ENCODE data around the gene FYB1.
"Not testable (repeated sequence)": the region's sequence is repeated elsewhere in the genome, so short reads cannot be mapped to it uniquely, and the experiment has no call there.

The FYB1 gene, protein sequence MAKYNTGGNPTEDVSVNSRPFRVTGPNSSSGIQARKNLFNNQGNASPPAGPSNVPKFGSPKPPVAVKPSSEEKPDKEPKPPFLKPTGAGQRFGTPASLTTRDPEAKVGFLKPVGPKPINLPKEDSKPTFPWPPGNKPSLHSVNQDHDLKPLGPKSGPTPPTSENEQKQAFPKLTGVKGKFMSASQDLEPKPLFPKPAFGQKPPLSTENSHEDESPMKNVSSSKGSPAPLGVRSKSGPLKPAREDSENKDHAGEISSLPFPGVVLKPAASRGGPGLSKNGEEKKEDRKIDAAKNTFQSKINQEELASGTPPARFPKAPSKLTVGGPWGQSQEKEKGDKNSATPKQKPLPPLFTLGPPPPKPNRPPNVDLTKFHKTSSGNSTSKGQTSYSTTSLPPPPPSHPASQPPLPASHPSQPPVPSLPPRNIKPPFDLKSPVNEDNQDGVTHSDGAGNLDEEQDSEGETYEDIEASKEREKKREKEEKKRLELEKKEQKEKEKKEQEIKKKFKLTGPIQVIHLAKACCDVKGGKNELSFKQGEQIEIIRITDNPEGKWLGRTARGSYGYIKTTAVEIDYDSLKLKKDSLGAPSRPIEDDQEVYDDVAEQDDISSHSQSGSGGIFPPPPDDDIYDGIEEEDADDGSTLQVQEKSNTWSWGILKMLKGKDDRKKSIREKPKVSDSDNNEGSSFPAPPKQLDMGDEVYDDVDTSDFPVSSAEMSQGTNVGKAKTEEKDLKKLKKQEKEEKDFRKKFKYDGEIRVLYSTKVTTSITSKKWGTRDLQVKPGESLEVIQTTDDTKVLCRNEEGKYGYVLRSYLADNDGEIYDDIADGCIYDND

DNA sequence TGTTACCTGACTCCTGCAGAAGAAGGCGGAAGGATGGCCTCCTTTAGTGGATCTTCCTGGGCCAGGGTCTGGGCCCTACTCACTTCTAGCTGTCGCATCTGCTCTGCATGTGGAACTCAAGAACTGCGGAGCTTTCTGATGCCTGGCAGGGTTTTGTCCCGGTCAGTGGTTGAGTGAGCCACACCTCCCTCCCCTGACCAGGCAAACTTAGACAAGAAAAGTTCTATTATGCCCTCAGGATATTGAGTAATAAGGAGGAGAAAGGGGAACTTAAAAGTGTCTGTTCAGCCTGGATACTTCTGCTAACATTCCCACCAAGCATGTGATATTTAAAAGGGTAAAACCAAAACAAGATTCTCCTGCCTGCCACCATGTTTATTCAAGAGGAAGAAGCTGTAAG lies at the start of gene FYB1:
TSS of gene FYB1 (minus strand) at position 127 of the 400 bp plus-strand sequence. CDS start 16,603 bp downstream, outside the sequence.
- DNase-seq (ENCODE audit: low read depth): no peak

DNA sequence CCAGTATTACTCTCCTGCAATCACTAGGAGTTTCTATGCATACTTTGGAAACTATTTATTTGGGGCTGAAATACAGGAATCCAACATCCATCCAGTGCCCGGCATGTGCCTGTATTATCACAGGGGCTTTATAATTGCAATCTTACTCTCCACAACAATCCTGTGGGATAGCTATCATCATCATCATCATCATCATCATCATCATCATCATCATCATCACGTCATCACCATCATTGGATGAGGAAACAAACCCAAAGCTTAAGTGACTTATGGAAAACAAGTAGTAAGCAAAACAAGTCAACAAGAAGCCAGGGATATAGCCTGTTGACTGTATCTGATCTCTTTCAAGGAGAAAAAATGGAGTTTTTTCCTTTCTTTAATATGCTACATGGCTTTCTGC lies 47.8 kb upstream of the FYB1 start:
- DNase-seq (ENCODE audit: low read depth): no peak

DNA sequence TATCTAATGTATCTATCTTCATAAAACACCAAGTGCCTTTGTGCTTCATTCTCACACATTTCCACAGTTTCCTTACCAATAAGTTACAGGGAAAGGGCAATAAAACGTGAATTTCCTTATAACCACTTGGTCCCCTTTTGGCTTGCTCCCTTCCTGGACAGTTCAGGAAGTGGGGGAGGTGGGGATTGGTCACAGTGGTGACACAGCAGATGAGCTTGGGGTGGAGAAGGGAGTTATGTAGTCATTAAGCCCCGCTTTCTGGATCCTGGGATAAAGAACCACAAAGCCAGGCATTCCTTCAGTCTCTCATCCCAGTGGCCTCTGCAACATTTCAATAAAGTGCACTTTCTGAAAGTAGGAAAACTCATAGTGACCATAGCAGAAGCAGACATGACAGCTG lies 47.1 kb upstream of the FYB1 start:
- no peak for DNase-seq (ENCODE audit: low read depth)

DNA sequence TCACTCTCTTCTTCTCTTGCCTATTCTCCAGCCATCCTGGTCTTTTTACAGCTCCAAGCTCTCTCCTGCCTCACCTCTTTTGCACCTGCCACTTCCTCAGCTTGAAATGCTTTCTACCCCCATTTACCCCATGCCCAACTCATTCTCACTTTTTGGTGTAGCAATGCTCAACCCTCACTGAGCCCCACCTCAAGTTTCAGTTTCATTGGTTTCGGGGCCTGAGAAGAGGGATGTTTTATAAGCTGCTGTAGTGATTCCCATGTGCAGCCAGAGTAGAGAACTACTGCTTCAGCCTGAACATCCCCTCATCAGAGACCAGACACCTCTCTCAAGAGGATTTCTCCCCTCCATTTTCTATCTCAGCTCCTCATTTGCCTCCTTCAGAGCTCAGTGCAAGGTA lies 45.2 kb upstream of the FYB1 start:
- DNase-seq (ENCODE audit: low read depth): no peak

DNA sequence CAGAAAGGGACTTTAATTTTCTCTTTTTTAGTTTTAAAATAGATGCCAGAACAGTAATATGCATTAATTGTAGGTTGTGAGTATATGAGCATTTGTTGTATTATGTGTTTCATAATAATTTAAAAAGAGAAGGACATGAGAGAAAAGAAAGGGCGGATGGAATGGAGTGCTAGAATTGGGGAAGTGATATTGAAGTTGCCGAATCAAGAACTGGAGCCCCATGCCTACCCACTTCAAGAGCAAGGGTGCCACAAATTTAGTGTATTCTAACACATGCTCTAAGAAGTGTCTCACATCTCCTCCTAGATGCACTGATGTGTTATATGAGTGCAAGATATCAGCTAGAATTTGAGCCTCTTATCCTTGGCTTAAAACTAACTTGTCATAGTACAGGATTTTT lies 43.6 kb upstream of the FYB1 start:
- DNase-seq (ENCODE audit: low read depth): no peak

DNA sequence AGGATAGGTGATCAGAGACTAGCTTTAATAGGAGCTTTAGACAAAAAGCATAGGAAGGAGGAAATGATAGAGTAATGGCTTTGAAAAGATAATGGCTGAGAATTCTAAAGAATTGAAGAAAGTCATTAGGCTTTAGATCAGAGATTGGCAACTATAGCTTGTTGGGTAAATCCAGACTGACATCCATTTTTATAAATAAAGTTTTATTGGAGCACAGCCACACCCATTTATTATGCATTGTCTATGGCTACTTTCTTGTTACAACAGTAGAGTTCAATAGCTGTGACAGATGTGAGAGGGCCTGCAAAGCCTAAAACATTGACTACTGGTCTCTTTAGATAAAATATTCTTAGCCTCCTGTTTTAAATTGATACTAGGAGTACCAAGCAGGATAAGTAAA lies 40.7 kb upstream of the FYB1 start:
- DNase-seq (ENCODE audit: low read depth): no peak

DNA sequence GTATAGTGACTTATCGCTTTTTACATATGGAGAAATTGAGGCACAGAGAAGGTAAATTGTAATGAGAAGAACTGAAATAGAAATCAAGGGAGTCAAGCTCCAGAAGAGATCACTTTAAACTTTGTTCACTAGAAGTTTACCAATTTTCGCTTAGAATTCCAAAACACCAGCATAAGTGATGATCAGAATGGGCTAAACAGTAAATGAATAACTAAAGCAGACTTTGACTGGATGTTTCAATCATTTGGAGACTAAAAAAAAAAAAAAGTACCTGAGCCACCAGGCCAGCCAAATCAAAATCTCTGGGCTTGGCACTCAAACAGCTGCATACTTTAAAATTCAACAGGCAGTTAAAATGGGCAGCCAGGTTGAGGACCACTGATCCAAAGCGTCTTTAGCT lies 38.2 kb upstream of the FYB1 start:
- no peak for DNase-seq (ENCODE audit: low read depth)

DNA sequence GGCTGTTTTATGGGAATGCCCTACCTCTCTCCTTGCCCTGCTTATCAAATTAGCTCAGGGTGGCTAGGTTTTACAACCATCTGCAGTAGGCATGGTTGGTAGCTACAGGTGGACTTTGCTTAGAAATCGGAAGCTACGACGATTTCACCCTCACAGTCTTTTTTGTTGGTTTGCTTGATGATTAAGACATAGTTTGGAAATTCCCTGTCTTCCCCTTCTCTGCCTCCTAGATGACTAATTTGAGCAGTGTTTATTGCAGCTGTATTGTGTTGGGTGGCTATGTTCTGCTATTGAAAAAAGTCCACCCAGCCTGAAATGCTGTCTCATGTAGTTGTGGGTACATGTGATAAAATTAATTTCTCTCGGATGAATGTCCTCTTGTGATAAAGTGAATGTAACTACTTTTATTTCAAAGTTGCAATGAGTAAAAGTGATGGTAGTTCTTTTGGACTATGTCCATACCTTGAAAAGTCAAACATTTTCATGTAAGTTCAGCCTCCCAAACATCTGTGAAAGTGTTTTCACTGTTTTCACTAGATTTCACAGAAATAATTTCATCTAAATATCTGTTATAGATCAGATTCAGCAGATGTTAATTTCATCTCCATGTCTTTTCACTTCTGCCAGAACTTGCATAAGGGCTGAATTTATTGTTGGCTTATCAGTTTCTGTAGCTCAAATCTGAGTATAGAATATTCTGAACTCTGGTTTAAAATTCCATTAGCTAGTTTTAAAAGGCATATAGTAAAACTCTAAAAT lies 37.3 kb upstream of the FYB1 start:
- DNase-seq (ENCODE audit: low read depth): no peak

DNA sequence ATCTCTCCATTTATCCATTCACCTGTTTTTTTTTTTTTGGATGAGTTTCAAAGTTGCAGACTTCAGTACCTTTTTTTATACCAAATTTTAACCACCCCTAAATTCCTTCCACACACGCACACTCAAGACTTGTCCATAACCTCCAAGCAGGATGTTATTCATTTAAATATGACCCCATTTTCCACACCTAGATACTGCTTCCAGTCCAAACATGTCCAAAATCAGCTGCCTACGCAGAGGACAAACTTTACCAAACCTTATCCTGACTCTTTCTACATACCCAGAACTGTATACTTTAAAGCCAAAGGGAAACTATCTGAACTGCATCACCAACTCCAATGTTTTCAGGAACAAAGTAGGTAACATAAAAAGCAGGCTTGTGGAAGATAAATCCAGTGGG lies 36.0 kb upstream of the FYB1 start:
- no peak for DNase-seq (ENCODE audit: low read depth)

DNA sequence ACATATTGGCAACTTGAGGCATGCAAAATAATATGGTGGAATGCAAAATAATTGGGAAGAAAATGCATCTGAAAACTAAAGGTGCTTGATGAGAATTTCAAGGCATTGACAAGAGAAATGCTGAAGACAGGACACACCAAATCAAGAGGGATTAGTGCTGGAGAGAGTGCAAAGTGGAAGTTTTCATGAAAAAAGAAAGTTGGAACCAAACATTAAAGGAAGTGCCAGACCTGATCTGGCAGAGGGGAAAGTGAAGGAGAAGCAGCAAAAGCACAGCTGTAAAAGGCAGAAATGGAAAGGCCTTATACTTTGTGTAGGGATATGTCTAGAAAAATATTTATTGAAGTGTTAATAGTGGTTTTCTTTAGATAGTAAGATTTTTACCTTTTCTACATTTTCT lies 35.3 kb upstream of the FYB1 start:
- no peak for DNase-seq (ENCODE audit: low read depth)

DNA sequence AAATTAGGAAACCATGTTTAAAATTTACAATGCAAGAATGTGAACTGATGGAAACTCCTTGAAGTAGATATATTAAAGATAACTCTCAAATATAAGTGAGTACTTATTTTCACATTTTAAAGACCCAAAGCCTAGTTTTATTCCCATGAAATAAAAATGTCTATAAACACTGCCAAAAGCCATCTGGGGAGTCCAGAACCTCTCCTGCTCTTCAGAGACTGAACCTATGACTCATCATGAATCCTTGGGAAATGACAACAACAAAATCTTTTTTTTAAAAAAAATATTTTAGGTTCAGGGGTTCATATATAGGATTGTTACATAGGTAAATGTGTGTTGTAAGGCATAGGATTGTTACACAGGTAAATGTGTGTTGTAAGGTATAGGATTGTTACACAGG lies 33.8 kb upstream of the FYB1 start:
- DNase-seq (ENCODE audit: low read depth): no peak

DNA sequence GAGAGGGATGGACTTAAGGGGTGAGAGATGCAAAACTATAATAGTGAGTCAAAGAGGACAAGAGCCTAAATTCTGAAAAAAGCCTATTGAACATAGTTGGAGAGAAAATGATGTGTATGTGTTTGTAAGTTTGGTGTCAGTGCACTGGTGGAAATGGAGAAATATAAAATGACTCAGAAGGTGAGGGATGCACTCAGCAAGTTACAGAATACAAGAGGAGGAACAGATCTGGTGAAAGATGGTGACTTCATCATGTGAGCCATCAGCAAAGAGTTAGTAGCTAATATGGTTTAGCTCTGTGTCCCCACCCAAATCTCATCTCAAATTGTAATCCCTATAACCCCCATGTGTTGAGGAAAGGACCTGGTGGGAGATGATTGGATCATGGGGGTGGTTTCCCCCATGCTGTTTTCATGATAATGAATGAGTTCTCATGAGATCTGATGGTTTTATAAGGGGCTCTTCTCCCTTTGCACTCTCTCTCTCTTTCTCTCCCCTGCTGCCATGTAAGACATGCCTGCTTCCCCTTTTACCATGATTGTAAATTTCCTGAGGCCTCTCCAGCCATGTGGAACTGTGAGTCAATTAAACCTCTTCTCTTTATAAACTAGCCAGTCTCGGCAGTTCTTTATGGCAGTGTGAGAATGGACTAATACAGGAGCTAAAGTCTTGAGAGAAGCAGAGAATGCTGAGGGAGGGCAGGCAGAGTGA lies 30.4 kb upstream of the FYB1 start:
- DNase-seq (ENCODE audit: low read depth): no peak

DNA sequence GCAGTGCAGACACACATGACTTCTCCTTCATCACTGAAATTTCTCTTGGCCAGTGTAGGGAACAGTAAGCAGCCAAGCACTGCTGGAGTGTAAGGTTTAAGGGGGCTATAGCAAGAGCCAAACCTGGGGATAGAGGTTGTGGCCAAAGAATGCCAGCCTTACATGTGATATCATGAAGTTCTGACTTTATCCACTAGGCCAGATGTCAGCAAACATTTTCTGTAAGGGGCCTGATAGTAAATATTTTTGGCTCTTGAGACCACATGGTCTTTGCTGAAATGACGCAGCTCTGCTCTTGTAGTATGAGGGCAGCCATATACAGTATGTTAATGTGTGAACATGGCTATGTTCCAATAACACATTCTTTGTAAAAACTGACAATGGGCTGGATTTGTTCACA lies 29.7 kb upstream of the FYB1 start:
- no peak for DNase-seq (ENCODE audit: low read depth)

DNA sequence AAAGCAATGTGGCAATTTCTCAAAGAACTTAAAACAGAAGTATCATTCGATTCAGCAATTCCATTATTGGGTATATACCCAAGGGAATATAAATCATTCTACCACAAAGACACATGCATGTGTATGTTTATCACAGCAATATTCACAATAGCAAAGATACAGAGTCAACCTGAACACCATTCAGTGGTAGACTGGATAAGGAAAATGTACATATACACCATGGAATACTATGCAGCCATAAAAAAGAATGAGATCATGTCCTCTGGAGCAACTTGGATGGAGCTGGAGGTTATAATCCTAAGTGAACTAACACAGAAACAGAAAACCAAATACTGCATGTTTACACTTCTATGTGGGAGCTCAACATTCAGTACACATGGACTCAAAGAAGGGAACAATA lies 21.4 kb upstream of the FYB1 start:
- DNase-seq (ENCODE audit: low read depth): no peak

DNA sequence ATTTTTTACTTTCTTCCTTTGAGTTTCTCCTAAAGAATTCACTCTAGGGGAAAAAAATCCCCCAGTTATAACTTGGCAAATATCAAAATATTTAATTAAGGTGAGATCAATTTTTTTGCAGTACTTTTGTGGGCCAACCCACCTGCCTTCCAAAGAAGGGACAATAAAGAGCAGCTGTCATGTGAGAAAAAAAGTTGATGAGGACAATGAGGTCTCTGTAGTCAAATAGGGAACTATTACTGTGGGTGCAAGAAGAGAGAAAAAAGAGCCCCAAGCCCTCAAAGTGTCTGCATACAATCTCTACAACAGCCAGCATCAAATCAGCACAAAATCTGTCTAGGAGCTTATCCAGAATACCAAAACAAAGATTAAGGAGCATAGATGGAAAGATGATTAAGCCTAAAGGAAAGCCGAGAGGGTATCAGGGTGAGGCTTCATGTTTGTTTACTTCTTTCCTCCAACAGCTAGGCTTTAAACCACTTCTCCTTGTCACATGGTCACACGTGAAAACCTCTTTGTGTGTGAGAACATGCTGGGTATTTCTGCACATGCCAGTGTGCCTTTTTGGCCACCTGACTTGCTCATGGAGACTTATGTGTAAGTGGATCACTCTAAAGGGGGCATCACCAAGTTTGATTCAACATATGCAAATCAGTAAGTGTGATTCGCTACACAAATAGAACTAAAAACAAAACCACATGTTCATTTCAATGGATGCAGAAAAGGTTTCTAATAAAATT lies 19.2 kb upstream of the FYB1 start:
- DNase-seq (ENCODE audit: low read depth): no peak

DNA sequence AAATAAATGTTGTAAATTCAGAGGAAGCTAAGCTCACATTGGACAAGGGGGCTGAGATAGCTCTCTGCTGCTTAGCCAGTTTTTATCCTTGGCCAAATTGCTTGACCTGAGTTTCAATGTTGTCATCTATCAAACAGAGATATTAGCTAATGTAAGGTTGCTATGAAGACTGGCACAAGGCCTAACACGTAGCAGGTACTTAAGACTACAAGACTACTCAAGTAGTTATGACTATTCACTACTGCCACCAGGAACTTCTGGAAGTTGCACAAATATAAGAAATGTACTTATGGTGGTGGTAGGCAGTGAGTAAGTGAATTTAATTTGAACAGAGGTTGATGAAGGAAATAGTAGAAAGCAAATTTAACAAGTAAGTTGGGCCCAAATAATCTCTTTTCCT lies 17.4 kb upstream of the FYB1 start:
- DNase-seq (ENCODE audit: low read depth): no peak

DNA sequence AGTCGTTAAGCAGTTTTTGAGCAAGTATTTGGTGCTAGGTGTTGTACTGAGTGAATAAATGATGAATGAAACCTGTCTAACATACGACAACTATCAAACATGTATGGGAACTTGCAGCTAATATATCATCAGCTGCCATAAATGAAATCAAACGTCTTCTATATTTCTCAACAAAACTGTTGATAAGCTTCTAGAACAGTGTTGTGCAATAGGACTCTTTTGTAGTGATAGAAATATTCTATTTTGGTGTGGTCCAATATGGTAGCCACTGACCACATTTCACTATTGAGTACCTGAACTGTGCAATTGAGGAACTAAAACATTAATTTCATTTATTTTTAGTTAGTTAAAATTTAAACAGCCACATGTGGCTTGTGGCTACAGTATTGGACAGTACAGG lies 16.3 kb upstream of the FYB1 start:
- no peak for DNase-seq (ENCODE audit: low read depth)

DNA sequence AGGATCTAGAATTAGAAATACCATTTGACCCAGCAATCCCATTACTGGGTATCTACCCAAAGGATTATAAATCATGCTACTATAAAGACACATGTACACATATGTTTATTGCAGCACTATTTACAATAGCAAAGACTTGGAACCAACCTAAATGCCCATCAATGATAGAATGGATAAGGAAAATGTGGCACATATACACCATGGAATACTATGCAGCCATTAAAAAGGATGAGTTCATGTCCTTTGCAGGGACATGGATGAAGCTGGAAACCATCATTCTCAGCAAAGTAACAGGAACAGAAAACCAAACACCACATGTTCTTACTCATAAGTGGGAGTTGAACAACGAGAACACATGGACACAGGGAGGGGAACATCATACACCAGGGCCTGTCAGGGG lies 15.1 kb upstream of the FYB1 start:
- DNase-seq (ENCODE audit: low read depth): not testable (repeated sequence)

DNA sequence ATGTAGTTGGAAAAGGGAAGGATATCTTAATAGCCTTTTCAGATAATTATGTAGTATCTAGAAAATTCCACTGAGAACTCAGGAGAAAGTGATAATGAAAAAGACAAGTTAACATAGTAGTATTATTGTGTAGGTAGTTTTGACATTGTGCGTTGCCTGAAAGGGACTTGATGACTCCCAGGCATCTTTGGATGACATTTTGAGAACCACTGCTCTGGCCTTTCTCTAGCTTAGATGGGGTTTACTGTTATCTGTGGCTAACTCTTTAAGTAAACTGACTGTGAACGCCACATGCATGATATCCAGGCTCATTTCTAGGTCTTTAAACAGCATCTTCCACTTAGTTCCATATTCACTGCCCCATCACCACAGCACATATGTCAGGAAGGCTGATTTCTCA lies 14.4 kb upstream of the FYB1 start:
- no peak for DNase-seq (ENCODE audit: low read depth)

DNA sequence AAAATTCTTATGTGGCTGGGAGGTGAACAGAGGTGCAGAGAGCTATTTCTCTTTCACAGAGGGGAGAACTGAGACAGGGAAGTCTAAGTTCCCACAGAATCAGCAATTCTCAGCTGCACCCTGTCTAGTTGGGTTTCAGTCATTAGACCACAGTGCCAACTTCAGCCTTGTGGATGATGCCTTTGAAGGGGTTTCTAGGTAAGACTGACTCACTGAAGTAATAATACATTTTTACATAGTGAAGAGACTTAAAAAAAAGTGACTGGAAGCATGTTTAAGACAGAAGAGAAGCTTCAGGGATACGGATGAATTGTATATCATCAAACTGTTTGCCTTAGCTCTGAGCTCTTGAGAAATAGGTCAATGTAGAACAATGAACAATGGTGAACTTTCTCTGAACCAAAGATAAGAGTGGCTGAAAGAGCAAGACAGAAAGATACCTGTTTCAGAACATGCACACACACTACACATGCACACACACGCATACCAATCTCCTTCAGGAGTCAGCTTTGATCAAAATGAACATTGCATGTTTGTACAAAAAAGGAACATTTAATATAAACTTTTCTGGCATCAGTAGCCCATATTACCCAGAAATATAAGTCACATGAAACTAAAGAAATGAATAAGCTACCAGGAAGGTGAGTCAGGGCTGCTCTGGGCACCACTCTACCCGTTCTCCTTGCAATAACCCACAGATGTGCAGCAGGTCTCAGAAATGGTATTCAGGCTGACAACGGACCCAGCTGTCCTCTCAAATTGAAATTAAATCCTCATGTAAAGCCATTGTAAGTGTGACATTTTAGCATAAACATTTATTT lies 12.6 kb upstream of the FYB1 start:
- no peak for DNase-seq (ENCODE audit: low read depth)

DNA sequence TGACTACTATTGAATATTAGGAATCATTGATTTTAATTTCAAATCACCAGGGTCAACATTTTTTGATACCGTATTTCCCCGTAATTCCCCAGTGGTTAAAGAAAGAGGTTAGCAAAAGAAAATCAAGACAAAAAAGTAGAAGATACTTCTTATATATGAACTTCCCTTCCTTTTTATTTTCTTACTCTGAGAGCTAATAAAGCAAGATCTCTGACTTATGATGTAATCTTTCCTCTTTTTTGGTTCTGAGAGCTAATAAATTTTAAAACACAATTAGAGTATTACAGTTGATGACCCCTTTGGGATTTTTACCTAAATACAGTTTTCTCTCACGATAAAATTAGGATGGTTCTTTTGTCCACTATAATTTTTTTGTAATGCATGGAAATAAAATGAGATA lies 9.2 kb upstream of the FYB1 start:
- DNase-seq (ENCODE audit: low read depth): no peak
